Measurements from ENCODE around the gene FGFR3.

The FGFR3 gene

DNA sequence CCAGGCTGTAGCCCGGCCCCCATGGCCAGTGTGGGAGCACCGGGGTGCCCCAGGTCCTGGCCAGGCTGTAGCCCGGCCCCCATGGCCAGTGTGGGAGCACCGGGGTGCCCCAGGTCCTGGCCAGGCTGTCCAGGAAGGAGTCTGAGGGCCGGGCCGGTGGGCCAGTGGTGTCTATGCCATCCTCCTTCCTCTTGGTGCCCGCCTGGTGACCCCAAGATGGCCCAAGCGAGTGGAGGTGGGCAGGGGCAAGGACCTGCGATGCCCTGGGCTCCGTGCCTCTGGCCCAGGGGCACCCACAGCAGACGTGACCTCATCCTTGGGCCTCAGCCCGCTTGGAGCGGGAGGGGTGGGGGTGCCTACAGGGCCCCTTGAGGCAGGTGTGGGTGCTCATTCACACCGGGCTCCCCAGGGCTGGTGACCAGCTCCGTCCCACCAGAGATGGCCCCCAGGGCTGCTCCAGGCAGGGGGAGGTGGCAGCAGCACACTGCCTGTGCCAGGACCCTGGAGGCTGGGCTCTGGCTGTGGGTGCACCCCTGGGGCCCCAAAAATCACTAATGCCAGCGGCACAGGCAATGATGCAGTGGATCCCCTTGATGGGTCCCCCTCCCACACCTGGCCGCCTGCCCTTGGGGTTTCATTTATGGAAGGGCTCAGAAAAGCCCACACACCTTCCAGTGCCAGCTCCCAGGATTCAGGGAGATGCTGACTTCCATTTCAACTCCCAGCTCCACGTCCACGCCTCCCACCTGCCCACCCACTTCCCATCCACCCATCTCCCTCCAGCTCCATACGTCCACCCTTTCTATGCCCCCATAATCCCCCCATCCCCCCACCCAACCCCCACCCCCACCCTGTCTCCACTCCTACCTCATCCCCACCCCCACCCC is 36.0 kb upstream of the FGFR3 start:
- DNase-seq: no peak

DNA sequence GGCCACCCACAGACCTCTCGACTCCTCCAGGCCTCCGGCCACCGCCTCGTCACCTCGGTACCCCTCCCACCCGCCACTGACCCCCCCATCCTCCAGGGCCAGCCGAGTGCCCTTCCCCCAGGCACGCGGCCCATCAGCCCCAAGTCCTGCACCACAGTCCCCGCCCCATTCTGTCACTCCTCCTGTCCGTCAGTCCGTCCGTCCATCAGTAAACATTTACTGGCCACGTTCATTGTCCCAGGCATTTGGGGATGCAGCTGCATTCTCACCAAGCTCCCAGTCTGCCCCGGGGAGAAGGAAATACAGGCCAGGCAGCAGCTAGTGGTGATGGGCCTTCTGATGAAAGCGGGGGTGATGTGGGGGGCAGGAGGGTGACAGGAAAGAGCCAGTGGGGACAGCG is 35.3 kb upstream of the FGFR3 start:
- no peak for DNase-seq

DNA sequence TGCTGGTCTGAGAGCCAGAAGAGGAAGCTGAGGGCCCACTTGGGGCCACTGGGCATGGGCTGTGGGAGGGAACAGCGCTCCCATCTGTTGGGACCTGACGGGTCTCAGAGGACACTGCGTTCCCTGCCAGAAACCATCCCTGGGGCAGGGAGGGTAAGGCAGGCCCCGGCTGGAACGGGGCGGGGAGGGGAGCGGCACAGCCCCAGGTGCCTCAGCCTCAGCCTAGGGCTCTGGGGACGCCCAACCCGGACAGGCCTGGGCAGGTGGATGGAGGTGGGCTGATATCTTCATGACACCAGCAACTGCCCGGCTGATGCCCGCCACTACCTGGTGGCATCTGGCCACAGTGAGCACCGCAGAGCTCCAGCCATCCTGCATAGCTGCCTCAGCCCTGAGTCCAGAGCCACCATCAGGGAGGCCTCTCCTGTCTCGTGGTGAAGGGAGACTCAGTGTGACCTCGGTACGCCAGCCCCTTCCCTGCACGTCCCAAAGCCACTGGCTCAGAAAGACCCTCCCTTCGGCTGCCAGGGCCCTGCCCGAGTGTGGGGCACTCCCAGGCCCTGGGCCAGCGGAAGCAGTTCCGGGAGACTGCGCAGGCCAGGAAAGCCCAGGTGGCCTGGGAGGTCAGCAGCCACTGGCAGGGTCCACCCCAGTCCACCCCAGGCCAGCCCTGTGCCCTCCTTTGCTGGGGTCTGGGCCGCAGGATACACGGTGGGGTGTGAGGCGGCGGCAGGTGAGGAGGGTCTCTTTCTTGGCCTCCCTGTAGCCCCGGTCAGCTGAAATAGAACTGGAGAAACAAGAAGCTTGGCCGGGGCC is 34.6 kb upstream of the FGFR3 start:
- DNase-seq: no peak

DNA sequence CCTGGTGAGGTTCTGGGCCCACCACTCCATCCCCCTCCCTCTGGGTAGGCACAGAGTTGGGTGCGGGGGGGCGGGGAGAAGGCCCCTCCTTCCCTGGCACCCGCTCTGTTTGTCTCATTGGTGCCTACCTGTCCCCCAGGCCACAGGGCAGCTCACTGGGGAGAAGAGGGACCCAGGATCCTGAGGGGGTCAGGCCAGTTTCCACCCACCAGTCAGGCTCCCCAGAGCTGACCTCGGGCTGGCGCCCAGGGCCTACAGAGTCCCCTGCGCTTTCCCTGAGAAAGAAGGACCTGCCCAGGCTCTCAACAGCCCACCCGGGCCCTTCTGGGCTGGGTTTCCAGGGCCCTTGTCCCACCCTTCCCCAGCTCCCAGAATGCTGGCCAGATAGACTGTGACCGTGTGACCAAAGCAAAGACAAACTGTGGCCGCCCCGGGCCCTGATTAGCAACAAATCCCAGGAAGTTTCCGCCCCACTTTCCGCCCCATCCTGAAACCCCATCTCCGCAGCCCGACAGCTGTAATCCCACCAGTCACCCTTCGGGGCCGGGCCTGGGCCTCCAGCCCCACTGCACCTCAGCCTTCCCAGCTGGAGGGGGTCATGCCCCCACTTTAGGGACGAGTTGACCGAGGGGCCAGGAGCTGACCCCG is 33.8 kb upstream of the FGFR3 start:
- DNase-seq: no peak

DNA sequence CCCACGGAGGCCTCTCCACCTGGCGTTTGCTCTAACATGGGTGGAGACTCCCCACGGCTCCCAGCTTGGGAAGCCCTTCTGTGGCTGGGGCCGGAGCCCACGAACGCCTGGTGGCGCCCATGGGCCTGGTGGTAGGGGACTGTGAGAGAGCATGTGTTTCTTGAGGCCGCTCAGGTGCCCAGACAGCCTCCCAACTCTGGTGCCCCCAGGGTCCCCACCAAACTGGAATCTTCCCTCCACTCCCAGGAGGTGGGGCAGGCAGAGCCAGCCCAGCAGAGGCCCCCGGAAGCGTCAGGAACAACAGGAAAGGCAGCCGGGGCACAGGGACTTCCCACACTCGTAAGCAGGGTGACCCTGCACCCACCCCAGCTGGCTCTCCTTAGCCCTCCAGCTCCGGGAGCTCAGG is 33.3 kb upstream of the FGFR3 start:
- no peak for DNase-seq

DNA sequence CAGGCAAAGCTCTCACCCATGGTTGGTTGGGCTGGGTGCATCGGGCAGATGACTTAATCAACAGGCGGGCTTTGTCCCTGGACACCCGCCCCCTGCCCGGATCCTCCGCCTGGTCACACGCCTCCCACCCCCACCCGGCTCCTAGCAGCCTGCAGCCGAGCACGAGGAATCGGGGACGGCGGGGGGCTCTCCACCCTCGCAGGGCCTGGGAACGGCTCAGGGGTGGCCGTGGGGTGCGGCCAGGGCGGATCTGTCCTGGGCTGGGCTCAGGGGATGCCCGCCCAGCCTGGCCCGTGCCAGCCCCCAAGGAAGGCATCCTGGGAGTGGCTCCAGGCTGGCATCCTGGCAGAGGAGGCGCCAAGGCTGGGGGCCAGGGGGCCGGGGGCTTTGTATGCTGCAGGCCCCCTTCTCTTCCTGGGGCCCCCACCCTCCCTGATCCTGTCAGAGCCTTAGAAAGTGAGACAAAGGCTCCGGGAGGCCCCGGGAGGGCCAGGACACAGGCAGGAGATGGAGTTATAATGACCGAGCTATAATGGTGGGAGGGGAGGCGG is 32.5 kb upstream of the FGFR3 start:
- DNase-seq: no peak

DNA sequence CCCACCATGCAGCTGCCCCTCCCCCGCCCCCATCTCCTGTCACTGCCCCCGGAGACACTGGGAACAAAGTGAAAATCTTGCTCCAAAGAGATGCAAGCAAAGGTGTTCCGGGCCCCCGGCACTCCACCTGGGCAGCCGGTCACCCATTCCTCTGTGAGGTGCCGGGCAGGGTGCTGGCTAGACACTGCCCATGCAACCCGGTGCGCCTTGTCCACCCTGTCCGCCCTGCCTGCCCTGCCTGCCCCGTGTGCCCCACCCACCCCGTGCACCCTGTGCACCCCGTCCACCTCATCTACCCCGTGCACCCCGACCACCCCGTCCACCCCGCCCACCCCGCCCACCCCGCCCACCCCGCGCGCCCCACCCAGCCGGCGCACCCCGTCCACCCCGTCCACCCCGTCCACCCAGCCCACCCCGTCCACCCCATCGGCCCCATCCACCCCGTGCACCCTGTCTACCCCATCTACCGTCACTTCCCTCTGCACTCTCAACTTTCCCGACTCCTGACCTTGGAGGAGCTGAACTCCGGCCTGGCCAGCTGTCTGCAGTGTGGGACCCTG is 31.9 kb upstream of the FGFR3 start:
- no peak for DNase-seq

DNA sequence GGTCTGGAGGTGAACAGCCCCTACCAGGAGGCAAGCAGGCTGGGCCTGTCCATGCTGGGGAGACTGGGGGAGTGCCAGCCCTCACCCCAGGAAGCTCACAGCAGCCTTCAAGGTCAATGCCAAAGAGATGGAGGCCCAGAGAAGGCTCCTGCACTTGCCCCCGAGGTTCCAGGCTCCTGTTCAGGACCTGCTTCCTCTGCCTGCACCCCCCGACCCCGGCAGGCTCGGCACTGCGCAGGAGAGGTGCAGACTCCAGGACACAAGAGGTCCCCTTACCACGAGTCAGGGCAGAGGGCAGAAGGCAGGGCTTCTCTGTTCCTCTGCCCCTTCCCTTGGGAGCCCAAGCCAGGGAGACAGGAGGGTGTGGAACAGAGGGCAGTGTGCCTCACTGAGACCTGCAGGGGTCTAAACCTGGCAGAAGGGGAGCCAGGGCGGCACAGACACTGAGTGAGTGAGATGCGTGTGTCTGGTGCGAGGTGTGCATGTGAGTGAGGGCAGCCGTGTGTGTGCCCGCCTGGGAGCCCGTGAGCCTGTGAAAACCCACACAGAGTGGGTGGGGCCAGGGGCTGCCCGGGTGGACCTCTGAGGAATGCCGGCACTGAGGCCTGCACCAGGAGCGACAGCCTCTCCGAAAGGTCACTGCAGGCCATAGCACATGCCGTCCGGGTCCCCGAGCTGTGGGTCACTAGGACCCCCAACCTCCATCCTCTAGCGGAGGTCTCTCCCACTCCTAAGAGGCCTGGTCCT is 30.7 kb upstream of the FGFR3 start:
- DNase-seq: no peak

DNA sequence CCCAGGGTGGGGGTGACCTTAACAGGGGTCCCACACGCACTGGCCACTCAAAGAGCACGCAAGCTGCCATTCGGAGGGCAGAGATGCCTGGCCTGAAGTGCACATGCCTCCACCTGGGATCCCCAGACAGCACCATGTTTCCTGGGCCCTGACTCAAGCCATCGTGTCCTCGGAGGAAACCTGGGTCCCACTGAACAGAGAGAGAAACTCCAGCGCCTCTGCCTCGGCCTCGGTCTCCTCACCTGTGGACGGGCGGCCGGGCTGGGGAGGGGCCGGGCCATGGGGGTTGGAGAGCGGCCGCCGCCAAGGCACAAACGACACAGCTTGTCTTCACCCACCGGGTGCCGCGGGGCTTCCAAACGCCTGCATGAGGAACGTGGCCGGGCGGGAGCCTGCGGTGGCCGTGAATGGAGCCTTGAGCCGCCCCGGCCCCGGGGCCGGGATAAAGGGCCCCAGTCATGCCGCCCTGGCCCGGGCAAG is 30.0 kb upstream of the FGFR3 start:
- no peak for DNase-seq

DNA sequence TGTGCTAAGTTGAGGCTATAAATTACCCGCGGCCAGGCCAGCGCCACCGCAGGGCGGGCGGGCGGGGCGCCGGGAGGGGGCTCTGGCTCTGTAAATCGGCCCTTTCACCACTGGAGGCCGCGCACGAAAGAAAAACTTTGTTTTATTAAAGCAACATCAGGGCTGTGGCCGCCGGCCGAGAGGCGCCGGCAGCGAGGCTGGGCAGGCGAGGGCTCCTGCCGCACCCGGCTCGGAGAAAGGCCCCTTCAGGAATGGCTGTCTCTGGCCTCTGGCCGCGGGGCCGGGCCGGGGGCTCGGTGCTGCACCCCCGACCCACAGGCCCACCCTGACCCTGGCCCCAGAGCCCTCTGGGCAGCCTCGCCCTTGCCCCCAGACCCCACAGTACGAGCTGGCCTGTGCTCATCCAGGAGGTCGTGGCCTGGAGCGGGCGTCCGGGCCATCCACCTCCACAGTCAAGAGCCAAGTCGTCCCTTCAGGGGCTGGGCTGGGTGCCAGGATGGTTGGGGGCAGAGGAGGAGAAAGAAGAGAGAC is 29.5 kb upstream of the FGFR3 start:
- no peak for DNase-seq

DNA sequence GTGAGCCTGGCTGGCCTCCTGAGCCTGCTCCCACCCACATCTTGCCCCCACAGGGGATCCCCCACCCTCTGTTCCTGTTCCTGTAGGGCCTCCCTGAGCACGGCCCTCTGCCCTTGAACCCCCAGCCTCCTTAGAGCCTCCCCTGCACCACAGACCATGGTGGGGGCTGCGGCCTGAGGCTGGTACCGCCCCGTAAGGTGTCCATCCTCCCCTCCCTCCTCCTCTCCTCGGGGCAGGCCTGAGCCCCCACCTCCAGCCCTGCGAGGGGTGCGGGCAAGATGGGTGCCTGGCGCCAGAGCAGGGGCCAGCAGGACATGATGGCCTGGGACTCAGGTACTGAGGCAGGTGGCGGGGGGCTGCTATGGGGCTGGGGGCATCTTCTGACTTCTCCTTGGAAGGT is 28.4 kb upstream of the FGFR3 start:
- no peak for DNase-seq

DNA sequence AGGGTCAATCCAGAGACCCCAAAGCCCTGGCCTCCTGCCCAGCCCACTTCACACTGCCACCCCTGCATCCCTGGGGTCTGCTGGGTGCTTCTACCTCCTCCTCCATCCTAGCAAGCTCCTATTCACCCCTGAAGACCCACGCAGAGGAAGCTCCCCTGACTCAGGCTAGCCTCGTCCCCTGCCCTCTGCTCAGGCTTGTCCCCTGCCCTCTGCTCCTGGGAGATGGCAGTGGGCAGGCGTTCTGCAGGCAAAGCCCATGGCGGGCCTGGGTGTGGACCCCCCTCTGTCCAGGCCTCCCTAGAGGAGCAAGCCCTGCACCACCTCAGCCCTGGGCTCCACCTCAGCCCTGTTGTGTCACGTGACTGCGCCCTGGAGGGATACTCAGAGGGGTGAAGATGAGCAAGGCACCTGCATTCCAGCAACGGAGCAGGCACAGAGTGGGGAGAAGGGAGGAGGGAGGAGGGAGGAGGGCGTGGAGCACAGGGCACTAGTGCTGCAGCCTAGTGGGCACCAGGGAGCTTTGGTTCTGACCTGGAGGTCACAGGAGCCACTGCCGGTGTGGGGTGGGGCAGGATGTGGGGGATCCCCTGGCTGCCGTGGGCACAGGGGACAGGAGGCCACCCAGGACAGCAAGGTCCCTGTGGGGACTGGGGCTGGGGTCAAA is 27.6 kb upstream of the FGFR3 start:
- DNase-seq: no peak

DNA sequence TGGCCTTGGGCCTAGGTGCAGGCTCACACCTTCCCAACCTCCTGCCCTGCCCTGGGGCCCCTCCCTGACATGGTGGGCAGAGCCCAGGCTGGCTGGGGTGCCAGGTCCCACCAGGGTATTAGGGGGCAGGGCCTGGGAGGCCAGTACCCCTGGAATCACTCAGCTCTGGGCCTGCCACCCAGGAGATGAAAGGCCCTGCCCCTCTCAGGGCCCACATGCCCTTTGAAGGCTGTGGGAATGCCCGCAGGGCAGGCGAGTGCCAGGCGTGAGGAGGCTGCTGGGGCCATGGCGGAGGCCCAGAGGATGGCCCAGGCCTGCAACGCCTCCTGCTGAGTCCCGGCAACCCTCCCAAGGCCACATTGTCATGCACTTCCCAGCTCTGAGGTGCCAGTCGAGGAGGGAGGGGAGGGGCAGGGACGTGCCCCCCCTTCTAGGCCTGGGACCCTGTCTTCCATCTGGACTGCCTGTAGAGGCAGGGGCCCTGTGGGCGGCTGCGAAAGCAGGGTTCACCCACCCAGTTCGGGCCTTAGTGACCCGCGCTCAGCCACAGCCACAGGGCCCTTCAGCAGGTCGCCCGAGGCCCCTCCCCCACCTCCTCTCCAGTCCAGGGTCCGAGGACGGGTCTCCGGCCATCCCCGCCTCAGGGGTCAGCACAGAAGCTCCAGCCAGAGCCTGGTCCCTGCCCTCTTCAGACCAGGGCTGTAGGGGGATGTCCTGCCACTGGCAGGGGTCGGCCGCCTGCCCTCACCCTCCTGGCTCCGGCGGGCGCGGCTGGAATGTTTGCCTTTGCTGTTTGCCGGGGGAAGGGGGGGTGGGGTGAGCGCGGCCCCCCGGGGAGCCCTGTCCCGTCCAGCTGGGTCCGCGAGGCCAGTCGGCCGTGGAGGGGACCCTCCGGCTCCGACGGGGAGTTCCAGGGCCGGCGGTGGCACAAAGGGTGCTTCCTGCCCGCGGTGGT is 26.7 kb upstream of the FGFR3 start:
- DNase-seq: no peak

DNA sequence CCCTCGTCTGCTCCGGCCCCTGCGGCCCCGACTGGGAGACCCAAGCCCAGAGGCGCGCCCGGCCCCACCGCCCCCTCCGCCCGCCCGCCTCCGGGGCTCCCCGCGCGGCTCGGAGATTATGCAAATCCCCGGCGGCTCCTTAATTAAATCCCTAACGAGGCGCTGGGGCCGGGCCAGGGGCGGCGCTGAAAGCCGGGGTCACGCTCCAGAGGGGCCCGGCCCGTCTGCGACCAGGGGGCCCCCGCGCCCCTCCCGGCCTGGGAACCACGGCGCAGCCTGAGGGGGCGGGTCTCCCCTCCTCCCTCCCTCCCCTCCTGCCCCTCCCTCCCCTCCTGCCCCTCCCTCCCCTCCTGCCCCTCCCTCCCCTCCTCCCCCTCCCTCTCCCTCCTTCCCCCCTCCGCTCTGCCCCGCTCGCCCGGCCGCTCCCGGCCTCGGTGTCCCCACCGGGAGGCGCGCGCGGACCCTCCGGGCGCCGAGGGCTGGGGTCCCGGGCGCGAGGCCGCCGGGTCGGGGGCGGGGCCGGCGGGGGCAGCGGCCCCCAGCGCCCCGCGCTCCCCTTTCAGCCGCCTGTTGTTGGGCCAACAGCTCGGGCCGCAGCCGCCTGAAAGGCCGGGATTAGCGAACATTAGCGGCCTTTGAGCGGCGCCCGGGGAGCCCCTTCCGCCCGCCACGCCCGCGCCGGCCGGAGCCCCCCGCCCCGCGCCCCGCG is 25.9 kb upstream of the FGFR3 start:
- no peak for DNase-seq

DNA sequence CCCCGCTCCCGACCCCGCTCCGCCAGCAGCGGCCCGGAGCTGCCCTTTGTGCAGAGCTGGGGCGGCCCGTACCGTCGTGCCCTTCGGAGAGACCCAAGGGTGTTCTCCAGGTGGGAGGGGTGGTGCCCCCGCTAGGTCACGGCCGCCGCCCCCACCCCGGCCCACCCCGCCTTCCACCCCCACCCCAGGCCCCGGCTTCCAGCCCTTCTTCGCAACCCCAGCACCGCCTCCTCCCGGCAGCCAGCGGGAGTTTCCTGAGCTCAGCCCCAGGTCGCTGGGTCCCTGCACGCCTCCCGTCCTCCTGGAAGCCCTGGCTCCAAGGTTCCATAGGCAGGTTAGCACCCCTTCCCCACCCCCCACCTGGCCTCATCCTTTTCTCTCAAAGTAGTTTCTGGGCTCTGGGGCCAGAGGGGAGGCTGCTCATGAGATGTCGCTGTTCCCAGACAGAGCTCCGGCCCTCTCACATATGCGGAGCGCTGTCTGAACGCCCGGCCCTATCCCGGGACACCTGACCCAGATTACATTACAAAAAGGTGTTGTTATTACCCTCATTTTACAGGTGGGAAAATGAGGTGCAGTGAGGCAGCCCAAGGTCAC is 25.2 kb upstream of the FGFR3 start:
- DNase-seq: no peak

DNA sequence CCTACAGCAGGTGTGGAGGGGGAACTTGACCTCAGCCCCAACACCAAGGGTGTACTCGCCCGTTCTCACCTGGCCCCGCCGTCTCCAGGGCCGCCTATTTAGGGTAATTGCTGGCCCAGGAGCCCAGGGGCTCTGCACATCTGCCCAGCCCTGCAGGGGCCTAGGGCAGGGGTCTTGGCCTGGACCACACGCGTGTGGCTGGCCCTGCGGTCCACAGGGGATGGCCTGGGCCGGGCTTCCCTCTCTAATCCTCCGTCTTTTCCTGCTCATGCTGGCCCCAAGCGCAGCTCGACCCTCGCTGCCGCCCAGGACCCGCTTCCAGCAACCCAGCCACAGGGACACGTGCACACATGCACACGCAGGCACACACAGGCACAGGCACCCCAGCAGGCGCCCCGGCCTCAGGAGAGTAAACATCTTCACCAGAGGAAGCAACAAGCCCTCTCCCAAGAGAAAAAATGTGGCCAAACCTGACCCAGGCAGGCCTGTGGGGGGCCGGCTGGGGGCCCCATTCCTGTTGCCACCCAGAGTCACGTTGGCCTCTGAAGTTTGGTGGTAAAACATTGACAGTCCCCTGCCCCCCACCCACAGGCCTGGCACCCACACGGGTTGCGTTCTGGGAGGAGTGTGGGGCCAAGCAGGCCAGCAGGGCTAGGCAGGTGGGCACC is 24.6 kb upstream of the FGFR3 start:
- no peak for DNase-seq

DNA sequence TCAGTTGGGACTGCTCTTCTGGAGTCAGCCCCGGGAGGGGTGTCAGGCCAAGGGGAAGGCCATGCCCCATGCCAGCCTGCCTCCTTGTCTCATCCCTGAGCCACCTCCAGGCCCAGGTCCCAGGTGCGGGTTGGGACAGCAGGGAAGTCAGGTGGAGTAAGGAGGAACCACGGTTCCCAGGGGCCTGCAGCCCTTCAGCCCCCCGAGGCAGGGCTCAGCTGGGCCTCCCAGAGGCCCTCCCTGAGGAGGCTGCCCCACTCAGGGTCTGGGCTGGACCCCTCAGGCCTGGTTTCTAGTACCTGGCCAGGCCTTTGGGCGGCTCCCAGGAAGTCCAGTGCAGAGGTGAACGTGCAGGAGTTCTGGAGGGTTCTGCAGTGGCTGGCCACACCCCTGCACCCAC is 23.4 kb upstream of the FGFR3 start:
- DNase-seq: no peak

DNA sequence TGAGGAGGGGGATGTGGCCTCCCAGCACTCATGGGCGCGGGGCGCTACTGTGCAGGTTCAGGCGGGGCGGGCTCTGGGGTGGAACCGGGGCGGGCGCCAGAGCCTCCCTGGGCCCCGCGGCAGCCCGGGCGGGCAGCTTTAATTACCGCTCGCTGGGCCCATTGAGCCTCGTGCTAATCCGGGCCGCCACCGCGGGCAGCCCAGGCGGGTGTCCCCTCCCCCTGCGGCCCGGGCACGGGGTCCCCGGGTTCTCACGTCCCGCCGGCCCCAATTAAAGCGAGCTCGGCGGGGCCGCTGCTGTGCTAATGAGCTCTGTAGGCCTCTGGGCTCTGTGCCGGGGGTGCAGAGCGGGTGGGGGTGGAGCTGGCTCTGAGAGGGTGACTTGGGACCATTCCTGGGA is 22.8 kb upstream of the FGFR3 start:
- no peak for DNase-seq

Measured in SHP77 treated with DMSO at 0.1 percent for 48 hours (cell line).